ENCODE results near the gene IL5RA.

IL5RA gene

GRCh38 chr3:3064297-3064696 is 45.9 kb downstream of the IL5RA start:
- no peak for DNase-seq

DNA sequence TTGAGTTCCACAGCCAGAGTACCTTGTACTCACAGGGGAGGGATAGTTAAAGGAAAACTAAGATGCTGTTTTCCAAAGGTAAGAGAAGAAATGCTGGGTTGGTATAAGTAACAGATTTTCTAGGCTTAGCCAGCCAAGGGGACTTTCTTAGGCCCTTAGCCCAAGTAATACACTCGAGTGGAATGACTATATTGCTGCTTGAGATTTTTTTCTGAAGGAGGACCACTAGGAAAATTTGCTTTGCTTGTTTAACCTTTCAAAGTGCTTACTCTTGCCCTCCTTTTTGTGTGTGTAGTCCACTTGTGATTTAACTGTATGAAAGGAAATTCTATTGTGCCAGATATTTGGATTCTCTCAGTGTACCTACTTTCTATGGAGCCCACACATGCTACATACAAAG is 50.5 kb downstream of the IL5RA start:
- DNase-seq, result no peak

- DNase-seq, result no peak
These were observed 56.2 kb downstream of the IL5RA start for GRCh38 chr3:3053974-3054373.

GRCh38 chr3:3038201-3038991 is 71.8 kb downstream of the IL5RA start:
- DNase-seq, result no peak

- no peak for DNase-seq
These were observed 73.0 kb downstream of the IL5RA start for GRCh38 chr3:3037156-3037555.

- no peak for DNase-seq
These were observed 78.8 kb downstream of the IL5RA start for GRCh38 chr3:3031326-3031725.

DNA sequence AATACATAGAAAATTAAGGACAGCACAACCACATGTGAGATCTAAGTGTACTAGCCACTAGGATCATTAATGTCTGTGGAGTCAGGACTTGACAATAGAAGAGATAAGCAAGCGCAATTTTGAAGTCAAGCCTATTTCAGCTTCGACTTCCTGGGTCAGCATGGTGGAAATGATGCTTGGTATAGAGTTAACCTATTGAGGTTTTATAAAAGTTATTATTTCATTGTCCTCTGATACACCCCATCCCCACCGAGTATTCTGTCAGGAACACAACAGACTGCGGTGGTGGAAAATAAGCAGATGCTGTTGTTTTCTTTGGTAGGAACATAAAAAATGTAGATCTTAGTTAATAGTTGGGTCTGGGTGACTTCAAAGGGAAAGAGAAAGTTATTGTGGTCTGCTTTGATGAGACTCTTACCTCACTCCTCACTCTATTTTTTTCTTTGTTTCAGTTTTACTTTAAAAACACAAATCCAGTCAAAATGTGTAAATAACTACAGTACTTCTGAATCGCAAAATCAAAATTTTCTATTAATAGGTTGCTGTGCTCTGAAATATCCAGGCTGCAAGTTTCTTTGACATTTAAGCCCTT is 82.1 kb downstream of the IL5RA start:
- DNase-seq, result no peak

DNA sequence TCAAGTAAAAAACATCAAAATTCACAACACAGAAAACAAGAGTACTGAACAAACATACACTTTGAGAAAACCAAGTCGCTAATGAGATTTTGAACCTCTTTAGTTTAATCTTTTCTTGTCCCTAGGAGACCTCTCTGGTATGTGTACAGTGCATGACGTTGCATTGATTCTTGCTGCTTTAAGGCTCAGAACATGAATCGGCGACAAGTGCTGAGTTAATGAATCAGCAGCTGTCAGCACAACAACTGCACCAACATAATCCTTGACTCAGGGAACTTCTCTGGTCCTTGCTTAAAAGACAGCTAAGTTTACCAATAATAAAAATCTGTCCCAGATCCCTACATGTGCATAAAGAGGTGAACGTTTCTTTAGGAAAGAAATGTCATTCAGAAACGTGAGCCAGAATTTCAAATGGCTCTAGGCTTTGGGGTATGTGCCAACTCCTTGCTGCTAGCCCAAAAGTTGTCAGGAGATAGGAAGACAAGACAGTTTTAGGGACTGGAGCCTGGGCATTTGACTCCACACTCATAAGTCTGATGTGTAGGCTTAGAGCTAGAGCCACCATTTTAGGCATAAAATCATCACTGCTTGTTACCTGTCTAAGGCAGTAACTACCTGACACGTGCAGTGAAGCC is 86.9 kb downstream of the IL5RA start:
- no peak for DNase-seq

DNA sequence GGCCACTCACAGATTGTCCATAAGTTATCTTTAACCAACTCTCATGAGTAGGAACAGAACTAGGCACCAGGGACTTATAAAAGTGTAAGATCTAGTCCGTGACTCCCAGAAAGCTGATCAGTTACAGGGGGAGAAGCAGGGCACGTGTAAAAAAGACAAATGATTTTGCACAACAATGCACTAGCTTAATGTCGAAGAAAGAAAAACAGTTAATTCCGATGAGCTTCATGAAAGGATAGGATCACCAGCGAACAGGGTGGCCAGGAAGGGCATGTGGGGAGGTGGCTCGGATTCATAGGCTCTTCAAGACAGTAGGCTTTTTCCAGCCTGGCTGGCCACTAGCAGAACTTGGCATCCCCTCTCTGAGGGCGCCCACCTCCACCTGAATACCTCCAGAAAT is 90.0 kb downstream of the IL5RA start:
- DNase-seq, result no peak

Data from T-helper 9 cell (primary cell).